Effector memory CD4-positive, alpha-beta T cell (primary cell): ENCODE measurements around the gene SLC26A5.
A peak's percentile ranks its signal among the peaks of the same experiment; 100 is the strongest.

Experiments
- DNase-seq, 3 donors: peaks; one replicate each; pipeline ENCODE4 v3.0.0-alpha.2; 2020
- H3K27ac ChIP-seq: 2 replicates; pipeline ENCODE4 v1.7.0; 2013; ENCODE audit warnings: mild to moderate bottlenecking, low read length, moderate library complexity; ENCODE audit not compliant: insufficient read depth, poor library complexity, severe bottlenecking
- H3K27me3 ChIP-seq: replicated peaks from 2 replicates; pipeline ENCODE4 v1.7.0; 2013; ENCODE audit warnings: mild to moderate bottlenecking, low read length; ENCODE audit not compliant: insufficient read depth, control insufficient read depth, poor library complexity, severe bottlenecking
- H3K36me3 ChIP-seq: 2 replicates; pipeline ENCODE4 v1.7.0; 2013; ENCODE audit warnings: mild to moderate bottlenecking, low read length, moderate library complexity; ENCODE audit not compliant: control insufficient read depth, insufficient read depth
- H3K4me1 ChIP-seq: 2 replicates; pipeline ENCODE4 v1.7.0; 2013; ENCODE audit warnings: low read length, mild to moderate bottlenecking; ENCODE audit not compliant: control insufficient read depth, insufficient read depth, poor library complexity, severe bottlenecking
- H3K4me3 ChIP-seq: 2 replicates; pipeline ENCODE4 v1.7.0; 2013; ENCODE audit warnings: low read length, low read depth, mild to moderate bottlenecking; ENCODE audit not compliant: insufficient read depth, poor library complexity, severe bottlenecking
- H3K9me3 ChIP-seq: 2 replicates; pipeline ENCODE4 v1.7.0; 2013; ENCODE audit warnings: mild to moderate bottlenecking, low read length, moderate library complexity; ENCODE audit not compliant: control insufficient read depth

SLC26A5 gene

GRCh38 chr7:103348452-103348851 is 97.6 kb downstream of the SLC26A5 start:
- no peaks in the 10 kb centered on the region for H3K9me3 ChIP-seq
- H3K36me3 ChIP-seq, result no peaks in the 10 kb centered on the region
- H3K4me3 ChIP-seq, result peak overlapping the region; percentile 80
- no peak for DNase-seq
- no peaks in the 10 kb centered on the region for H3K27me3 ChIP-seq
- peaks cover 17% of the 10 kb centered on the region for H3K4me1 ChIP-seq
- H3K27ac ChIP-seq, result peak overlapping the region; percentile 78

GRCh38 chr7:103347507-103348267 is 98.3 kb downstream of the SLC26A5 start, which contains the start of gene PSMC2:
TSS of gene PSMC2 (plus strand) at chr7:103347643. CDS start at chr7:103347712, 69 bp downstream.
- H3K4me1 ChIP-seq, result peaks cover 23% of the 10 kb centered on the region

GRCh38 chr7:103346396-103346795 is 99.6 kb downstream of the SLC26A5 start:
- Histone ChIP-seq H3K27ac (no peak overlapping the region), H3K9me3 (no peaks in the 10 kb centered on the region), H3K4me3 (no peak overlapping the region), H3K36me3 (peaks cover 3% of the 10 kb centered on the region), H3K4me1 (peaks cover 23% of the 10 kb centered on the region), H3K27me3 (no peaks in the 10 kb centered on the region)
- no peak for DNase-seq

More at GRCh38 chr7:103347507-103348267, 98.3 kb downstream of the SLC26A5 start, which contains the start of gene PSMC2:
- Histone ChIP-seq H3K27ac (peak within 1 kb of the TSS; percentile 78), H3K4me3 (peak within 1 kb of the TSS; percentile 80), H3K36me3 (no peaks in the 10 kb centered on the region), H3K27me3 (no peaks in the 10 kb centered on the region), H3K9me3 (no peaks in the 10 kb centered on the region)
- DNase-seq, result peak; percentile 69 to 78 (median 75)

- H3K27me3 ChIP-seq, result no peaks in the 10 kb centered on the region
Measured at GRCh38 chr7:103344453-103345149, 101.4 kb downstream of the SLC26A5 start, which contains the start of gene DNAJC2. TSS of gene DNAJC2 (minus strand) at chr7:103344767. CDS start at chr7:103344622, 145 bp downstream.

GRCh38 chr7:103343758-103344452 is 102.1 kb downstream of the SLC26A5 start:
- H3K4me1 ChIP-seq, result peaks cover 19% of the 10 kb centered on the region
- H3K27ac ChIP-seq, result peak overlapping the region; percentile 90
- H3K27me3 ChIP-seq, result no peaks in the 10 kb centered on the region
- peak; percentile 9 to 13 (median 10) for DNase-seq
- peak overlapping the region; percentile 99 for H3K4me3 ChIP-seq
- no peaks in the 10 kb centered on the region for H3K9me3 ChIP-seq
- peaks cover 17% of the 10 kb centered on the region for H3K36me3 ChIP-seq

More at GRCh38 chr7:103344453-103345149, 101.4 kb downstream of the SLC26A5 start, which contains the start of gene DNAJC2:
- Histone ChIP-seq H3K9me3 (no peaks in the 10 kb centered on the region), H3K36me3 (peaks cover 17% of the 10 kb centered on the region), H3K27ac (peak within 1 kb of the TSS; percentile 90), H3K4me3 (peak within 1 kb of the TSS; percentile 99), H3K4me1 (peaks cover 19% of the 10 kb centered on the region)
- DNase-seq, result peak; percentile 75 to 80 (median 77)

GRCh38 chr7:103343332-103343731 is 102.7 kb downstream of the SLC26A5 start:
- Histone ChIP-seq H3K27me3 (no peaks in the 10 kb centered on the region), H3K4me3 (peak overlapping the region; percentile 99), H3K27ac (no peak overlapping the region), H3K36me3 (peaks cover 17% of the 10 kb centered on the region), H3K4me1 (peaks cover 19% of the 10 kb centered on the region), H3K9me3 (no peaks in the 10 kb centered on the region)
- DNase-seq, result no peak

- H3K27ac ChIP-seq, result no peak overlapping the region
Measured at GRCh38 chr7:103341466-103341865, 104.5 kb downstream of the SLC26A5 start.

GRCh38 chr7:103338864-103339263 is 107.1 kb downstream of the SLC26A5 start:
- Histone ChIP-seq H3K36me3 (peaks cover 36% of the 10 kb centered on the region), H3K4me3 (no peak overlapping the region), H3K9me3 (no peaks in the 10 kb centered on the region), H3K27ac (no peak overlapping the region), H3K27me3 (no peaks in the 10 kb centered on the region), H3K4me1 (peaks cover 9% of the 10 kb centered on the region)
- no peak for DNase-seq

More at GRCh38 chr7:103341466-103341865, 104.5 kb downstream of the SLC26A5 start:
- H3K9me3 ChIP-seq, result no peaks in the 10 kb centered on the region
- H3K4me3 ChIP-seq, result no peak overlapping the region
- H3K36me3 ChIP-seq, result peaks cover 33% of the 10 kb centered on the region
- DNase-seq, result no peak
- H3K4me1 ChIP-seq, result peaks cover 13% of the 10 kb centered on the region
- H3K27me3 ChIP-seq, result no peaks in the 10 kb centered on the region

GRCh38 chr7:103336761-103337160 is 109.2 kb downstream of the SLC26A5 start:
- no peak overlapping the region for H3K27ac ChIP-seq

More at GRCh38 chr7:103336761-103337160, 109.2 kb downstream of the SLC26A5 start:
- Histone ChIP-seq H3K4me1 (no peaks in the 10 kb centered on the region), H3K36me3 (peaks cover 36% of the 10 kb centered on the region), H3K27me3 (no peaks in the 10 kb centered on the region), H3K9me3 (no peaks in the 10 kb centered on the region), H3K4me3 (no peak overlapping the region)
- no peak for DNase-seq
